HL-60 (cell line): ENCODE measurements around the gene KIR3DL1.
"Not testable (repeated sequence)": the region's sequence is repeated elsewhere in the genome, so short reads cannot be mapped to it uniquely, and the experiment has no call there.

Source experiments
- DNase-seq, 2 experiments: peaks; one replicate each; pipeline ENCODE4 v3.0.0-alpha.2; 2010 to 2020; ENCODE audit warnings: low read depth in 1 of 2, low spot score in 1 of 2
- H3K27ac ChIP-seq: fragments of 250-450 bp; sonication (Bioruptor Pico); replicated peaks from 2 replicates; pipeline ENCODE4 v1.5.1; 2020; ENCODE audit warnings: mild to moderate bottlenecking, moderate library complexity
- H3K27me3 ChIP-seq: fragments of 250-450 bp; sonication (Bioruptor Pico); 2 replicates; pipeline ENCODE4 v1.5.1; 2021; ENCODE audit warnings: mild to moderate bottlenecking, moderate library complexity; ENCODE audit not compliant: insufficient read depth, poor library complexity, severe bottlenecking
- H3K4me3 ChIP-seq: replicated peaks from 2 replicates; pipeline ENCODE4 v1.5.1; 2011; ENCODE audit warnings: mild to moderate bottlenecking, control low read depth, low read length; ENCODE audit not compliant: insufficient read depth
- long read RNA-seq: library from polyadenylated mRNA; unstranded; transcript quantifications from one replicate; pipeline ENCODE4 v2.0.0, GENCODE V29; 2020

Gene KIR3DL1
- long read RNA-seq, partial matches to known transcripts, result 0 of 1 reads
- long read RNA-seq, other reads (novel, unspliced or antisense), result 1 of 1 reads

- not testable (repeated sequence) for H3K27me3 ChIP-seq, DNase-seq, H3K27ac ChIP-seq, H3K4me3 ChIP-seq
Observed at GRCh38 chr19:54816251-54816650, at the start of gene KIR3DL1. TSS of gene KIR3DL1 (plus strand) at chr19:54816468.

- not testable (repeated sequence) for H3K27me3 ChIP-seq, DNase-seq, H3K4me3 ChIP-seq, H3K27ac ChIP-seq
Observed at GRCh38 chr19:54769646-54770045, 46.6 kb upstream of the KIR3DL1 start, which contains the start of gene KIR2DL1. TSS of gene KIR2DL1 (plus strand) at chr19:54769793. CDS start at chr19:54769851, 58 bp downstream.

GRCh38 chr19:54770511-54770910 is 45.8 kb upstream of the KIR3DL1 start:
- not testable (repeated sequence) for H3K4me3 ChIP-seq, H3K27me3 ChIP-seq, DNase-seq, H3K27ac ChIP-seq

- H3K27ac ChIP-seq, H3K4me3 ChIP-seq, DNase-seq, H3K27me3 ChIP-seq: not testable (repeated sequence)
Observed at GRCh38 chr19:54771018-54771960, 45.0 kb upstream of the KIR3DL1 start.

GRCh38 chr19:54772666-54773065 is 43.6 kb upstream of the KIR3DL1 start:
- not testable (repeated sequence) for H3K27me3 ChIP-seq, DNase-seq, H3K4me3 ChIP-seq, H3K27ac ChIP-seq

GRCh38 chr19:54775095-54775815 is 41.0 kb upstream of the KIR3DL1 start:
- DNase-seq, H3K4me3 ChIP-seq, H3K27ac ChIP-seq, H3K27me3 ChIP-seq: not testable (repeated sequence)

GRCh38 chr19:54775830-54776229 is 40.4 kb upstream of the KIR3DL1 start:
- not testable (repeated sequence) for H3K27me3 ChIP-seq

GRCh38 chr19:54777851-54778250 is 38.4 kb upstream of the KIR3DL1 start:
- H3K27ac ChIP-seq, DNase-seq, H3K4me3 ChIP-seq, H3K27me3 ChIP-seq: not testable (repeated sequence)

More at GRCh38 chr19:54775830-54776229, 40.4 kb upstream of the KIR3DL1 start:
- not testable (repeated sequence) for H3K4me3 ChIP-seq, H3K27ac ChIP-seq, DNase-seq

- not testable (repeated sequence) for H3K27me3 ChIP-seq, H3K27ac ChIP-seq, H3K4me3 ChIP-seq
- DNase-seq, result peak; percentile 41 to 64
Observed at GRCh38 chr19:54778896-54779295, 37.4 kb upstream of the KIR3DL1 start.

GRCh38 chr19:54782916-54783315 is 33.4 kb upstream of the KIR3DL1 start:
- H3K4me3 ChIP-seq, DNase-seq, H3K27me3 ChIP-seq, H3K27ac ChIP-seq: not testable (repeated sequence)

- not testable (repeated sequence) for H3K4me3 ChIP-seq, DNase-seq, H3K27me3 ChIP-seq
Observed at GRCh38 chr19:54786091-54786723, 30.1 kb upstream of the KIR3DL1 start.

More at GRCh38 chr19:54786091-54786723, 30.1 kb upstream of the KIR3DL1 start:
- H3K27ac ChIP-seq, result not testable (repeated sequence)
